Activated CD4-positive, alpha-beta T cell treated with anti-CD3 and anti-CD28 coated beads for 1 hour (primary cell): Measurements from ENCODE around the gene ORC3.
"Not testable (repeated sequence)": the region's sequence is repeated elsewhere in the genome, so short reads cannot be mapped to it uniquely, and the experiment has no call there.

Experiments used
- DNase-seq: peaks from one replicate; pipeline ENCODE4 v3.0.0-alpha.2; 2020

The ORC3 gene

DNA sequence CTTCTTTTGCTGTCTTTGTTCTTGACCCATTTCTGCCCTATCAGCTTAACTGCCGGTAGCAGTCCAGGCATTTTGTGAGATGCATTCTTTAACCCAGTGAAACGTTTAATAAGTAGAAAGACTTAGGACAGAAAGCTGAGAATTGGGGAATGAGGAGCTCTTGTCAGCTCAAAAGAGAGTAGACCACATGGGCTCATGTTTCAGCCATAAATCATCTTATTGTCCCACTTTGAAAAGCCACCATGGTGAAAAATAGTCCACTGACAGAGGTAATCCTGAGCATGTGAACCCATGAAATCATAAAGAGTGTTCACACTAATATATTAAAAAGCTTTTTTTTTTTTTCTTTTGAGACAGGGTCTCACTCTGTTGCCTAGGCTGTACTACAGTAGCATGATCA, 16.3 kb downstream of the ORC3 start:
- no peak for DNase-seq

- no peak for DNase-seq
Observed at GRCh38 chr6:87608802-87609201, 18.9 kb downstream of the ORC3 start.

DNA sequence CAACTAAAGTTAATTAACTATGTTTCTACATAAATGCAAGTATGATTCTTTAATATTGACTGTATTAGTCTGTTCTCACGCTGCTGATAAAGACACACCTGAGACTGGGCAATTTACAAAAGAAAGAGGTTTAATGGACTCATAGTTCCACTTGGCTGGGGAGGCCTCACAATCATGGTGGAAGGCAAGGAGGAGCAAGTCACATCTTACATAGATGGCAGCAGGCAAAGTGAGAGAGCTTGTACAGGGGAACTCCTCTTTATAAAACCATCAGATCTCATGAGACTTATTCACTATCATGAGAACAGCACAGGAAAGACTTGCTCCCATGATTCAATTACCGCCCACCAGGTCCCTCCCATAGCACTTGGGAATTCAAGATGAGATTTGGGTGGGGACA, 23.1 kb downstream of the ORC3 start:
- DNase-seq, result not testable (repeated sequence)

DNA sequence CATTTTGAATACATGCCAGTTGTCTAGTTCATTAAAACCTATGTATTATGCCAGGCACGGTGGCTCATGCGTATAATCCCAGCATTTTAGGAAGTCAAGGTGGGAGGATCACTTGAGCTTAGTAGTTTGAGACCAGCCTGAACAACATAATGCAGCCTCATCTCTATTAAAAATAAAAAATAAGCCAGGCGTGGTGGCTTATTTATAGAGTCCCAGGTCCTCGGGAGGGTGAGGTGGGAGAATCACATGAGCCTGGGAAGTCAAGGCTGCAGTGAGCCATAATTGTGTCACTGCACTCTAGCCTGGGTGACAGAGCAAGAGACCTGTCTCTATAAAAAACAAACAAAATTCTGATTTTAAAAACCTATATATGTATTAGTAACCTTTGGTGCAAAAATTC, 27.5 kb downstream of the ORC3 start:
- DNase-seq, result no peak

DNA sequence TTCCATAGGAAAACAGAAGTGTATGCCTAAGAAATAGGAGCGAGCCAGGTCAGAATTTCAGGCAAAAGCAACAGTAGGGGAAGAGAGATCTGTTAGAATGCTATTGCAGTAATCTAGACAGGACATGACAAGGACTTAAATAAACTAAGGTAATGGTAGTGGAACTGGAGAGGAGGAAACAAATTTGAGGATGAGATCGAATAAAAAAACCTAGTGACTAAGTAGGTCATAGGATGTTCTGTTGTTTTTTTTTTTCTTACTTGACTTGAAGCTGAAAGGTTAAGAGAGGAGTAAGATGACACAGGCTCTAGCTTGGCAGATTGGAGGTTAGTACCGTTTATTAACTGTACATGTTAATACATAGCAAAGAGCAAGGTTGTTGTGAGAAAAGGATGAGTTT, 28.6 kb downstream of the ORC3 start:
- DNase-seq, result no peak

- DNase-seq, result no peak
Observed at GRCh38 chr6:87623248-87623647, 33.3 kb downstream of the ORC3 start.

DNA sequence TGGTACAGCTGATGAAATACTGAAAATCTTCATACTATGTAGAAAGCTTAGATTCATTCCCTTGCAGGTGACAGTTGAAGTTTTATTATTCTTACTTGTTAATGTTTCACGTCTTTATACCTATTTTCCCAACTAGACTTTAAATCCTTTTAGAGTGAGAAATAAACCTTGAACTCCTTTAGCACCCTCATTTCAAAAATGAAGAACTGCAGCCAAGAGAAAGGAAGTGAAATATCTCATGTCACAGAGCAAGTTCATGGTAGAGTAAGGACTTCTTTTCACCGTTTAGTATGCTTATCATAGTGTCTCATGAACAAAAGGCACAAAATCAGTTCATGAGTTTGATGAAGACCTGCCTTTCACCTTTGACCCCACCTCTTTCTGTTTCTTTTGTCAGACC, 38.5 kb downstream of the ORC3 start:
- no peak for DNase-seq

- no peak for DNase-seq
Observed at GRCh38 chr6:87628881-87629280, 38.9 kb downstream of the ORC3 start.

- DNase-seq, result no peak
Observed at GRCh38 chr6:87630746-87631145, 40.8 kb downstream of the ORC3 start.

GRCh38 chr6:87633851-87634250, 43.9 kb downstream of the ORC3 start:
- no peak for DNase-seq

DNA sequence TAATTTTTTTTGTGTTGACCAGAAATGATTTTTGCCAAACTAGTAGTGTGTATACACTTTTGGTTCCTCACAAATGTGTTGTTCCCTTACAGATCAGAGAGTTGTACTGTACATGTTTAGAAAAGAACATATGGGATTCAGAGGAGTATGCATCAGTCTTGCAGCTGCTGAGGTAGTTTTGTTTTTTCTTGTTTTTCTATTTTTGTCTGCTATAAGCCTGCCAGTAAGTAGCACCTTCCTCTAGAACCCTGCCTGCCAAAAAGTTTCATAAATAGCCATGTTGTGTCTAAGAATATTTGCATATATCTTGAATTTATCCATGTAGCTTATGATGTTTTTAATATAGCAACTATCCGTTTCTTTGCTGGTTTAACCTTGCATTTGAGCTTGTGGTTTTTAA, 46.4 kb downstream of the ORC3 start:
- no peak for DNase-seq

GRCh38 chr6:87637106-87637505, 47.2 kb downstream of the ORC3 start:
- no peak for DNase-seq

DNA sequence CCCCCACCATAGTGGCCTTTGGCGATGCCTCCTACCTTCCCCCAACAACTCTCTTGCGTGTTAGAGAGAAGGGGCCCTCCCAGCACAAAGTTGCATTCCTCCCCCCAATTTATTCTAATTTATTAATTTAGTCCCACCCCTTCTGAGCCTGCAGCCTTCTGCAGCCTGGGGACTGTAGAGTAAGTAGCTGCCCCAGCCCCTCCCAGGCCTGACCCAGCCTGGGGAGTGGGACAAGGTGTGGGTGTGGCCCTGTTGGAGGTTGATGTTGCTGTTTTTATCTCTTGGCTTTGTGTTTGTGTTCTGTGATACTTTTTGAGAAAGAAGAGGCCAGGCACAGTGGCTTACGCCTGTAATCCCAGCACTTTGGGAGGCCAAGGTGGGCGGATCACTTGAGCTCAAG, 49.4 kb downstream of the ORC3 start:
- DNase-seq, result no peak

DNA sequence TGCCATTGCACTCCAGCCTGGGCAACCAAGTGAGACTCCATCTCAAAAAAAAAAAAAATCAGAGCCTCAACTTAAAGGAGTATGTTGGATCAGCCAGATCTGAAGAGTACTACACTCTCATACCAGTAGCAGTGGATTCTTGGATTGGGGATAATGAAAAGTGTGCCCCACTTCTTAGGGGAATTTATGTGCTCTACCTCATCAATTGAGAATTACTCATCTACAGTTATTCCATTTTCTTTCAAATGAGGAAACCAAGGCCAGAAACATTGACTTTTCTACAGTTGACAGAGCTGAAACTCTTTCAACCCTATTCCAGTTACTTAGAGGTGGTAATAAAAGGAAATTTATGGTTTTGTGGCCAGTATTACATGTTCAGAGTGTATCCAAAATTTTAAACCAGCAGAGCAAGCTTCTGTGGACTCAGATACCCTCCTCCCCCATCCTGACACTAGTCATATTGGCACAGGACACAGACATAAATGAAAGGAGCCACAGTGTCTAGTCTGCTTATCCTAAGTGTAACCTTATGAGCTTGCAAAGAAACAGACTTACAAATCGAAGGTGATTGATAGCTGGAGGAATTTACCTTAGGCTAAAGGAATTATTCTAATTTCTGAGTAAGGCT, 51.2 kb downstream of the ORC3 start:
- DNase-seq, result no peak

GRCh38 chr6:87645080-87645479, 55.1 kb downstream of the ORC3 start:
- no peak for DNase-seq

DNA sequence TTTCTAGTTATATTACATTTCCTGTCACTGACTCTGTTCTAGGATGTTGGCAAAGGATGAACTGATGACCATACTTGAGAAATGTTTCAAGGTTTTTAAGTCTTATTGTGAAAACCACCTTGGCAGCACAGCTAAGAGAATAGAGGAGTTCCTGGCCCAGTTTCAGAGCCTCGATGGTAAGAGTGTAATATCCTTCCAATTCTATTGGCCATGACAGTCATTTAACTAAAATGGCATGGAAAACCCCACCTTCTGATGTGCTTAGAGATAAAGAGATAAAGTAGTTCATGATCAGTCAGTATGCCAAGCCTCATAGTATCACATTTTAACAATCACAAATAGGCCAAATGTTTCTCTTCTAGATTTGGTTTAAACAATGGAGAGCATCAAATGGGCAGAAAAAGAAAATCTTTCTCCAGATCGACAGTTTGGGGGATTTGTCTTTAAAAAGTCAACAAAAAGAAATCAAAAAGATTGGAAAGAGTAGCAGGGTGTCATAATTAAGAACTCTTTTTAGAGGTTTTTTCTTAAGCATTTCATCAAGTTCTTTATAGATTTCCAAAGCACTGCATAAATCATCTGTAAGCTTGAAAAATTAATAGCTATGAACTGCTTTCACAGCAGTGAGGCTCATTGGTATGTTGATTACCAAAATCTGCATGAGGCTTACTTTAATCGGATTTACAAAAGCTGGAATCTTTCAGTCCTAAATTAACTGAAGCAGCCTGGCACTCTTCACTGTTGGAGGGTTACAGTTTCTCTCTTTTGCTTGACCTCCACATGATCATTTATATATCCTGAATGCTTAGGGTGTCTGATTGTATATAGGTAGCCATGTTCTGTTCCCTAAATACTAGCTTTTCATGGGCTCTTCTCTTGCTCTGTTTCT, 63.4 kb downstream of the ORC3 start:
- no peak for DNase-seq

GRCh38 chr6:87654122-87654521, 64.2 kb downstream of the ORC3 start:
- DNase-seq, result no peak

DNA sequence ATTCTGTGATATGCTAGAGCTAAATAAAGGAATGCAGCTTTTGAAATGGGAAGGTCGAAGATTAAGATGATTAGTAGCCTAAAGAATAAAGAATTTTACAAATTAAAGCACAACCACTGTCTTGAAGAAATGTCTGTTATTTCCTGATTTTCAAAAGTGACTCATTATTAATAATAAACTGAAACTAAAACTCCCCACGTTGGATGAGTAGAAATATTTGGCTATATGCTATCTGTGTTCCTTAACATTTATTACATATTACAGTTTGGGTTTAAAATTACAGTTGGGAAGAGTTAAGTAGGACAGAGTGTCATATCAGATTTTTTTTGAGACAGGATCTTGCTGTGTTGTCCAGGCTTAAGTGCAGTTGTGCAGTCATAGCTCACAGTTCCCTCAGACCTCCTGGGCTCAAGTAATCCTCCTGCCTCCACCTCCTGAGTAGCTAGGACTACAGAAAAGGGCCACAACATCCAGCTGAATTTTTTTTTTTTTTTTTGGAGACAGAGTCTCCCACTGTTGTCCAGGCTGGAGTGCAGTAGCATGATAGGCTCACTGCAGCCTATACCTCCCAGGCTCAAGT, 65.0 kb downstream of the ORC3 start:
- no peak for DNase-seq

DNA sequence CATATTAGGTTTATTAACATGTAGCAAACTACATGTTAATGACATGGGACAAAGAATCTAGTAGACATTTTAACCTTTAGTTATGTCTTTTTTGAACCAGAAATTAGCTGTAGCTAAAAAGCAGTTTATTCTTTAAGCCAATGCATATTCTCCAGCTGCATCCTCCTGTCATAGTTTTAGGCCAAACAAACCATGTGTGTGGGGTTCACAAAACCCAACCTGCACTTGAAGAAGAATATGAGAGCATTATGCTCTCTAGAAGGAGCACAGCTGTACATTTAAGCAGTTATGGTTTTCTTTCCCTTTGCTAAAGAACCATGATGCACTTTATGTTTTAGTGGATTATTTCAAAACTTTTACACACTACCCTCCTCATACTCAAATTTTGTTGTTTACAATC, 65.9 kb downstream of the ORC3 start:
- no peak for DNase-seq

- DNase-seq, result no peak
Observed at GRCh38 chr6:87656857-87657256, 66.9 kb downstream of the ORC3 start.

DNA sequence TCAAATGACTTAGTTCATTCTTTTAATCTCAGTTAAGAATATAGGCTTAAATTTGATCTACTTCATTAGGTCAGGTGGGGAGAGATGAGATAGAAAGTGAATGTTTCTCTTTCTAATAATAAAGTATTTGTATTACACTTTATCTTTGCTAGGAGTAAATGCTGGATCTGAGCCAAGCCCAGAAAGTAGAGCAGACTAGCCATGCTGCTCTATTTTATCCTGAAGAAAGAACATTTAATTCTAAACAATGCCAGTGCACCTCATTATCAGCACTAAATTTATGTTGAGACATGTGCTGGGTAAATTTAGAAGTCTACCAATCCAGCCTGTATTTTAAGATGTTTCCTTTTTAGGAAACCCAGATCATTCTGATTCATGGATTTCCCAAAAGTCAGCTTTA, 68.6 kb downstream of the ORC3 start:
- no peak for DNase-seq

DNA sequence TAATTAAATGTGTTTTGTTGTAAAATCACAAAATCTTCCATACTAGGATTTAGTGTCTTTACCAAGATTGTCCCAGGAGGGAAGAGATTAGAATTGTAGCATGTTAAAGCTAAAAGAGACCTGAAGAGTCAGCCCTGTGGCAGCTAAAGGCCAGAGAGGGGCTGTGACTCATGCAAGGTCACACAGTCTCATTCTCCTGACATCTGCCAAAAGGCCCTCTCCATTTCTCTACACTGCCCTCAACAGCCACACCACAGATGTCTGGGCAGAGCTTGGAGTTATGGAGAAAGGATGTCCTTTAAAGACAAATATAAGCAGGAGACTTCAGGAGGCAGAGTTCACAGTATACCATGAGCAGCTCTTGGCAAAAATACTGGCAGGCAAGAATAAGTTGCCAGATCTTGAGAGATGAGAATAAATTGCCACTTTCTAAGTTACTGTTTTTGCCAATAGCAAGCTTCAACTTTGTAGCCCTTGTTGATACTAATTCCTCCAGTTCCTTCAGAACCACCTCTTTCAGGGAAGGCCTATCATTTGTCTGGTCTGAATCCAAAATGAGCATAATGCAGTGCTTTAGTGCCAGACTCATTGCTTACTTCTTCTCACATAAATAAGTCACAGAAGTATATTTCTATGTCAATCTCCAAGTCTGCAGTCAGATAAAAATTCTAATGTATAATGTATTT, 70.4 kb downstream of the ORC3 start:
- DNase-seq, result no peak

- no peak for DNase-seq
Observed at GRCh38 chr6:87661016-87661415, 71.1 kb downstream of the ORC3 start.

- DNase-seq, result no peak
Observed at GRCh38 chr6:87661503-87661902, 71.6 kb downstream of the ORC3 start.
